Activated gamma-delta T cell treated with anti-CD3 and anti-CD28 coated beads, Interleukin-2, amount 50 U/mL, for 16 hours (primary cell): ENCODE measurements around the gene IL33.
"Not testable (repeated sequence)": the region's sequence is repeated elsewhere in the genome, so short reads cannot be mapped to it uniquely, and the experiment has no call there.

ENCODE experiments used
- DNase-seq: peaks from one replicate; pipeline ENCODE4 v3.0.0-alpha.2; 2020; ENCODE audit warnings: low read depth

The IL33 gene

DNA sequence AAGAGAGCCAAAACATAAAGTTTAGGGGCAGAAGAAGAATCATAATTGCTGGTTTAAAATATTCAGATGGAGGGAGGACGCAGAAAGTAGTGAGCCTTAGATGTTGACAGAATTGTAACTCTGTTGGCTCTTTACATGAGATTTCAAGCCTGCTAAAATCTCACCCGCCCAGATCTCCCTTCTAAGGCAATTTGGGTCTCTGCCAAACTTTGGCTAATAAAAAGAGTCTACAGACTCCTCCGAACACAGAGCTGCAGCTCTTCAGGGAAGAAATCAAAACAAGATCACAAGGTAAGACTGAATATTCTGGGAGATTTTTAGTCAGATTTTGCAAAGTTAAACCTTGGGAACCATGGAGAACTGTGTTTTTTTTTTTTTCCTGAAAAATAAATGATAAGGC is at the start of gene IL33:
TSS of gene IL33 (plus strand) at position 246 of the 400 bp plus-strand sequence. CDS start 25,888 bp downstream, outside the sequence.
- DNase-seq, result no peak

GRCh38 chr9:6171667-6172066 is 43.9 kb upstream of the IL33 start:
- DNase-seq, result no peak

DNA sequence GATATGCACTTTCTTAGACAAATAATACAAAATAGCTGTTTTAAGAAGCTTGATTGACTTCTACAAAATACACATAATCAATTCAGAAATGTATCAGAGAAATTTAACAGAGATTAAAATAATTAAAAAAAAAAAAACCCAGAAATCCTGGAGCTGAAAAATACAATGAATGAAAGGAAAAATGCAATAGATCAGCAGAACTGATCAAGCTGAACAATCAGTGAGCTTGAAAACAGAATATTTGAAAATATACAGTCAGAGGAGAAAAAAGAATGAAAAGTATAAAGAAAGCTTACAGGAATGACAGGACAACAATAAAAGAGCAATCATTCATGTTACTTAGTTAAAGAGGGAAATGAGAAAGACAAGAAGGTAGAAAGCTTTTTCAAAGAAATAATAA is 41.7 kb upstream of the IL33 start:
- DNase-seq, result no peak

- DNase-seq, result not testable (repeated sequence)
Observed at GRCh38 chr9:6182549-6183226, 32.9 kb upstream of the IL33 start.

- DNase-seq, result no peak
Observed at GRCh38 chr9:6183227-6183551, 32.4 kb upstream of the IL33 start.

GRCh38 chr9:6183627-6184026 is 32.0 kb upstream of the IL33 start:
- no peak for DNase-seq

GRCh38 chr9:6184749-6185645 is 30.6 kb upstream of the IL33 start:
- no peak for DNase-seq

GRCh38 chr9:6186691-6187090 is 28.9 kb upstream of the IL33 start:
- DNase-seq, result no peak

DNA sequence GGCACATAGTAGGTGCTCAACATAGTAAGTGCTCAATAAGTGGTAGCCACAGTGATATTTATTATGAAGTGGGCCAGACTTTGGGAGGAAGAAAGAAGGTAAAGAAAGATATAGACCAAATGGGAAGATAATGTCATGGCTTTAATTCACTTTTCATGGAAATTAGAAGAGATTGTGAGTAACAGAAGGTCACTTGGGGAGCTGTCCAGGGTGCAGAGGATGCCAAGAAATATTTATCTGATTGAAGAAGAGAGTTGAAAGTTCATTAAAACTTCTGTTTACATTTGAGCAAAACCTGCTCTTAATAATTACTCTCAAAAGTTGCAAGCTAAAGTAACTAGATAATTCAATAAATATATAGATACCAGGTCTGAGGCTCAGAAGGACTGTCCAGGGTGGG is 28.3 kb upstream of the IL33 start:
- DNase-seq, result no peak

- DNase-seq, result no peak
Observed at GRCh38 chr9:6188466-6188865, 27.1 kb upstream of the IL33 start.

- no peak for DNase-seq
Observed at GRCh38 chr9:6188906-6189305, 26.7 kb upstream of the IL33 start.

GRCh38 chr9:6194934-6195333 is 20.7 kb upstream of the IL33 start:
- DNase-seq, result no peak

DNA sequence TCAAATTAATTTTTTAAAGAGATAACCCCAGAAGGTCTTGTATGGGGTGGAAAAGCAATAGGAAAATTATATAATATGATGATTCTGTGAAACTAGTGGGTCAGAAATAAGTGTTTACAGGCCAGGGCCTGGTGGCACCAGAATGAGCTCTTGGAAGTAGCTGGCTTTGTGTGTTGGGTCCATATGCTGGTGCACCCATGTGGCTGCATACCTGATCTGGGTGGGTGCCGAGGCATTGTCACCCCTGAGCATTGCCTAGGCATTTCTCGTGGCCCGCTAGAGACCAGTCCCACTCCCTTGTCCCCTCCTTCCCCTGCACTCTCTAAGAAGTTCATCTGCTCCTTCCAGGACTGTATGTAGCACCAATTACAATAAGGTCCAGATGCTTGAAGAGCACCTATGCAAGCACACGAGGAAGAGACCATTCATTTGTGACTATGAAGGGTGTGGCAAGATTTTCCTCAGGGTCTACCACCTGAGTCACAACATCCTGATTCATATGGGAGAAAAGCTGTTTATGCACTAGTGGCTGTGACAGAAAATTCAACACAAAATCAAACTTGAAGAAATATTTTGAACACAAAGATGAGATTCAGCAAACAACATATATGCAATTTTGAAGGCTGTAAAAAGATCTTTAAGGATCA is 19.8 kb upstream of the IL33 start:
- no peak for DNase-seq

GRCh38 chr9:6197330-6197729 is 18.3 kb upstream of the IL33 start:
- DNase-seq, result no peak

DNA sequence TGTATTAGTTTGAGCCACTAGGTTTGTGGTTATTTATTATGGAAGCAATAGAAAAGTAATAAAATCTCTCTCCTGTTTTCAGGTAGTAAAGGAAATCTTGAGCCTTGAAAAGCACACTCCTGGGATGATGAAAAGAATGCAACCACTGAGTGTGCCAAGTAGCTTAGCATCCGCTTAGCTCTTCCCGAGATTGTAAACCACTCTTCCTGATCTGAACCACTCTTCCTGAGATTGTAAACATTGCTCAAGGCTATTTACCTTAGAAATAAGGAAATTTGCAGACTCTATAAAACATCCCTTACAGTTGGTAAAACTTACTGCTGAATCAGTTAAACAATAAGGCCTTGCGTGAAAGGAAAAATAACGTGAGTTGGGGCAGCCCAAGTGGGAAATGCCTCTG is 17.4 kb upstream of the IL33 start:
- no peak for DNase-seq

DNA sequence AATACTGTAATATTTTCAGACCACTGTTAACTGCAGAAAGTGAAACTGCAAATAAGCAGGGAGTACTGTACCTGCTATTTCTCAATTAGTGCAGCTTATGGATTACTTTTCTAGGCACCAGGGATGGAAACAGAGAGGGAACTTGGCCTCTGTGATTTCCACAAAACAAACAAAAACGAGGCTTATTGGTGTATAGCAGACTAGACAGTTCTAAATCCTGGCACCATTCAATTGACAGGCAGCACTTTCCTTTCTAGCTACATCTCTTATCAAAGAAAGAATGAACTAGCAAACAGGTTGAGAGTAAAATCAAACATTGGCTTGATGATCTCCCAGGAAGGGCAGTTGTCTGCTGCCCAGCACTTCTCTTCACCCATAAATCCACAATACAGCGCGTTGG is 16.0 kb upstream of the IL33 start:
- no peak for DNase-seq

DNA sequence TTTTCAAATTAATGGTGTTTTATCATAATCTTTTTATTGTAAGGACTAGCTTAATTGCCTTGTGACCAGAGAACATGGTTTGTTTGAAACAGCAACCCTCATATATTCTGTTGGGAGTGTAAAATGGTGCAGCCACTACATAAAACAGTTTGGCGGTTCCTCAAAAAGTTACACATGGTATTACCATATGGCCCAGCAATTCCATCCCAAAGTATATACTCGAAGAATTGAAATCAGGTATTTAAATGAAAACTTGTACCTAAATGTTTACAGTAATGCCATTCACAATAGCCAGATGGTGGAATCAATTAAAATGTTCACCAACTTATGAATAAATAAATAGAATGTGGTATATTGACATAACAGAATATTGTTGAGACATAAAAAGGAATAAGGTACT is 14.8 kb upstream of the IL33 start:
- DNase-seq, result no peak

- DNase-seq, result no peak
Observed at GRCh38 chr9:6209966-6210365, 5.6 kb upstream of the IL33 start.

- no peak for DNase-seq
Observed at GRCh38 chr9:6212722-6213375, 2.8 kb upstream of the IL33 start.

DNA sequence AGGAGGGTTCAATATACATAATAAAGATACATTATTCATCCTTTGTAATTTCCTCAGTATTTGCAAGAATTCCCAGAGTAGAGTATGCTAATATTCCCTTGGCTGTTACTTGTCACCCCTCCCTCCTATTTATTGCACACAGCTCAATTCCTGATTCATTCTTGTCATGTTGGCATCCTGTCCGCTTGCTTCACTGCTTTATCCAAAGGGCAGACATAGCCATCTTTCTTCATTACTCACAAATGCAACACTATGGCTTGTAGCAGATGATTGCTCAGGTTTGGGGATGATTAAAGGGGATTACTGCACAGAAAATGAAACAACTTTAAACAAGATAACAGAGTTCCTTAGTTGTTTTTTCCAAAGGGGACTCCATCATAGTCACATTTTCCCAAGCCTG is 1.2 kb upstream of the IL33 start:
- no peak for DNase-seq

GRCh38 chr9:6214903-6215302 is 704 bp upstream of the IL33 start:
- no peak for DNase-seq

GRCh38 chr9:6216002-6216401 is 395 bp downstream of the IL33 start:
- no peak for DNase-seq

- DNase-seq, result no peak
Observed at GRCh38 chr9:6216951-6217350, 1.3 kb downstream of the IL33 start.
